Measurements from ENCODE around the gene CAPN13.

- TF ChIP-seq CTCF (IDR thresholded peaks at IDR 0.05) (no peak), POLR2A (IDR thresholded peaks at IDR 0.05) (no peak)
Observed at GRCh38 chr2:30766666-30767065, 40.6 kb downstream of the CAPN13 start.
